B cell (primary cell): ENCODE data around the gene P2RX3. TPM values are rescaled to one million over a fixed set of nuclear protein-coding genes. Genes with fewer than 3 reads are reported as not detected.
"Not testable (repeated sequence)": the region's sequence is repeated elsewhere in the genome, so short reads cannot be mapped to it uniquely, and the experiment has no call there.

Source experiments
- ATAC-seq: fragments of 200-7000 bp; cut with Tn5 transposase; one replicate; pipeline ENCODE4 v1.10.0; 2021; ENCODE audit warnings: low read depth, mild to moderate bottlenecking, moderate number of reproducible peaks, moderate library complexity
- CTCF ChIA-PET: fragments of 350-600 bp; sonication (Branson Sonifier 250); formaldehyde crosslinking; loops from one replicate; lab custom pipeline; 2021; ENCODE audit warnings: antibody characterized with exemption, inconsistent platforms; lab: Charles Lee
- POLR2A ChIA-PET: fragments of 350-600 bp; sonication (Branson Sonifier 250); formaldehyde crosslinking; loops from one replicate; lab custom pipeline; 2021; ENCODE audit warnings: antibody characterized with exemption; lab: Charles Lee
- DNase-seq: peaks from one replicate; pipeline ENCODE4 v3.0.0; 2013
- H2AFZ ChIP-seq: 2 replicates; pipeline ENCODE4 v1.6.1; 2012; ENCODE audit warnings: mild to moderate bottlenecking, low read depth, low read length; ENCODE audit not compliant: insufficient read depth, poor library complexity, severe bottlenecking
- H3K27ac ChIP-seq, 2 donors: 1 replicate in 1 of 2; 2 replicates in 1 of 2; pipeline ENCODE4 v1.5.1; 2012 to 2013; ENCODE audit warnings: low read length in 2 of 2, mild to moderate bottlenecking in 2 of 2, moderate library complexity in 1 of 2
- H3K27me3 ChIP-seq, 4 experiments: fragments of 200-600 bp in 1 of 4; sonication (generic) in 1 of 4; replicated peaks in 1 of 4; 1 replicate in 2 of 4; 2 replicates in 2 of 4; pipeline versions ENCODE4 v1.6.1 to v1.7.0; 2013 to 2016; ENCODE audit warnings: low read length in 3 of 4, mild to moderate bottlenecking in 2 of 4, mixed read lengths in 1 of 4, moderate library complexity in 1 of 4; ENCODE audit not compliant: insufficient read depth in 4 of 4, control insufficient read depth in 3 of 4; ENCODE audit errors: control extremely low read depth in 1 of 4
- H3K36me3 ChIP-seq, 2 experiments: replicated peaks in 1 of 2; 1 replicate in 1 of 2; 2 replicates in 1 of 2; pipeline versions ENCODE4 v1.6.1 to v1.7.1; 2013; ENCODE audit warnings: low read length in 1 of 2; ENCODE audit not compliant: insufficient read depth in 2 of 2, control insufficient read depth in 1 of 2; ENCODE audit errors: control extremely low read depth in 1 of 2, extremely low read depth in 1 of 2
- H3K4me1 ChIP-seq, 2 donors: fragments of 200-600 bp in 1 of 2; sonication (generic) in 1 of 2; 1 replicate in 1 of 2; 2 replicates in 1 of 2; pipeline versions ENCODE4 v1.5.1 to v1.6.1; 2013 to 2017; ENCODE audit warnings: low read length in 2 of 2; ENCODE audit not compliant: control insufficient read depth in 2 of 2, insufficient read depth in 2 of 2
- H3K4me2 ChIP-seq: replicated peaks from 2 replicates; pipeline ENCODE3; 2012; ENCODE audit warnings: mild to moderate bottlenecking, low read depth, low read length; ENCODE audit not compliant: poor library complexity, severe bottlenecking
- H3K4me3 ChIP-seq, 5 experiments: fragments of 200-600 bp in 1 of 5; sonication (generic) in 1 of 5; 1 replicate in 3 of 5; 2 replicates in 2 of 5; pipeline versions ENCODE4 v1.5.1 to v1.7.0; 2011 to 2016; ENCODE audit warnings: low read length in 4 of 5, mild to moderate bottlenecking in 4 of 5, low read depth in 2 of 5, control low read depth in 1 of 5, moderate library complexity in 1 of 5; ENCODE audit not compliant: insufficient read depth in 1 of 5; ENCODE audit errors: control extremely low read depth in 1 of 5, extremely low read depth in 1 of 5
- H3K79me2 ChIP-seq: fragments of 200-600 bp; sonication (generic); one replicate; pipeline ENCODE4 v1.6.0; 2016; ENCODE audit warnings: low read length; ENCODE audit not compliant: control insufficient read depth, insufficient read depth
- H3K9ac ChIP-seq: fragments of 200-600 bp; sonication (generic); 2 replicates; pipeline ENCODE4 v1.6.1; 2017; ENCODE audit warnings: mild to moderate bottlenecking, low read length, moderate library complexity
- H3K9me3 ChIP-seq, 3 donors: one replicate each; pipeline versions ENCODE4 v1.6.1 to v1.7.1; 2013; ENCODE audit warnings: low read length in 2 of 3; ENCODE audit not compliant: control insufficient read depth in 2 of 3, insufficient read depth in 1 of 3; ENCODE audit errors: control extremely low read depth in 1 of 3
- H4K20me1 ChIP-seq: 2 replicates; pipeline ENCODE4 v1.6.0; 2012; ENCODE audit warnings: mild to moderate bottlenecking, low read length; ENCODE audit not compliant: insufficient read depth, control insufficient read depth, poor library complexity, severe bottlenecking
- H3K27ac Mint-ChIP-seq: one replicate; pipeline ENCODE4 v1.8.0; 2021; ENCODE audit warnings: mixed read lengths
- H3K27me3 Mint-ChIP-seq: one replicate; pipeline ENCODE4 v1.8.0; 2021; ENCODE audit warnings: mixed read lengths
- H3K4me1 Mint-ChIP-seq: one replicate; pipeline ENCODE4 v1.8.0; 2021; ENCODE audit warnings: mixed read lengths
- H3K4me3 Mint-ChIP-seq: one replicate; pipeline ENCODE4 v1.8.0; 2021; ENCODE audit warnings: mixed read lengths
- H3K9me3 Mint-ChIP-seq: one replicate; pipeline ENCODE4 v1.8.0; 2022; ENCODE audit warnings: mixed read lengths; ENCODE audit not compliant: insufficient read depth
- EZH2 ChIP-seq: IDR thresholded peaks from 2 replicates; pipeline ENCODE4 v1.6.1; 2012; ENCODE audit warnings: borderline replicate concordance, low read depth, mild to moderate bottlenecking, moderate library complexity, low read length; ENCODE audit not compliant: insufficient read depth, poor library complexity, severe bottlenecking
- WGBS: methylation state at CpG from one replicate; pipeline ENCODE4 v1.1.5; 2013; ENCODE audit warnings: missing lambda C conversion rate; ENCODE audit not compliant: insufficient coverage; 5-methylcytosine and 5-hydroxymethylcytosine counted together
- intact Hi-C: fragments of 100-400 bp; cut with micrococcal nuclease; formaldehyde crosslinking; loops from one replicate; pipeline ENCODE4 v1.10.0; 2022
- polyA plus RNA-seq: library from polyadenylated mRNA; depleted of rRNA; stranded (reverse); fragments of >200 nt; gene quantifications from 2 replicates; pipeline ENCODE4 v1.2.3, GENCODE V29; 2012
- total RNA-seq, 2 donors: library from RNA; stranded (reverse); fragments of 120-200 nt in 1 of 2; gene quantifications; 1 replicate in 1 of 2; 2 replicates in 1 of 2; pipeline versions ENCODE4 v1.2.3 to v1.2.4, GENCODE V29; 2013 to 2022
- TF ChIP-seq, protein P1 (sequence below): fragments of 200-600 bp; IDR thresholded peaks from one replicate; pipeline ENCODE4 v1.8.0; 2022; ENCODE audit warnings: antibody characterized with exemption, mild to moderate bottlenecking

P2RX3 gene
- total and polyA plus RNA-seq, 2 donors (not counting 1 experiment from before 2014, with no cell fraction given), result not detected

DNA sequence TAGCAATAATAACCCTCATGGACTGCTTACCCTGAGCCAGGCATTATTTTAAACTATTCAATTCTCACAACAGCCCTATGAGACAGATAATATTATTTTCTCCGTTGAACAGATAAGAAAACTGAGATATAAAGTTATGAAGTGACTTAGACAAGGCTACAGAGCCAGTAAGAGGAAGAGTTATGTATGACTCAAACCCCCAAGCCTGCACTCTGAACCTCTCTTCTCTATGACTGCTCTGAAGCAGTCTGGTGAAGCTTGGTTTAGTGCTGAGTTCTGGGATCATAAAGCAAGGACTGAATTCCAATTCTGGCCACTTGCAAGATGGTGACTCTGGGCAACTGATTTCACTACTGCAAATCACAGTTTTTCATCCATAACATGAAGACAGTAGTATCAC is 47.9 kb upstream of the P2RX3 start:
- H3K9me3 ChIP-seq, result no peaks in the 10 kb centered on the region
- H2AFZ ChIP-seq, result no peak overlapping the region
- H3K4me1 Mint-ChIP-seq, result no peaks in the 10 kb centered on the region
- H3K4me3 ChIP-seq, result no peak overlapping the region
- H4K20me1 ChIP-seq, result no peaks in the 10 kb centered on the region
- H3K4me1 ChIP-seq, result no peaks in the 10 kb centered on the region
- TF ChIP-seq, protein P1, sequence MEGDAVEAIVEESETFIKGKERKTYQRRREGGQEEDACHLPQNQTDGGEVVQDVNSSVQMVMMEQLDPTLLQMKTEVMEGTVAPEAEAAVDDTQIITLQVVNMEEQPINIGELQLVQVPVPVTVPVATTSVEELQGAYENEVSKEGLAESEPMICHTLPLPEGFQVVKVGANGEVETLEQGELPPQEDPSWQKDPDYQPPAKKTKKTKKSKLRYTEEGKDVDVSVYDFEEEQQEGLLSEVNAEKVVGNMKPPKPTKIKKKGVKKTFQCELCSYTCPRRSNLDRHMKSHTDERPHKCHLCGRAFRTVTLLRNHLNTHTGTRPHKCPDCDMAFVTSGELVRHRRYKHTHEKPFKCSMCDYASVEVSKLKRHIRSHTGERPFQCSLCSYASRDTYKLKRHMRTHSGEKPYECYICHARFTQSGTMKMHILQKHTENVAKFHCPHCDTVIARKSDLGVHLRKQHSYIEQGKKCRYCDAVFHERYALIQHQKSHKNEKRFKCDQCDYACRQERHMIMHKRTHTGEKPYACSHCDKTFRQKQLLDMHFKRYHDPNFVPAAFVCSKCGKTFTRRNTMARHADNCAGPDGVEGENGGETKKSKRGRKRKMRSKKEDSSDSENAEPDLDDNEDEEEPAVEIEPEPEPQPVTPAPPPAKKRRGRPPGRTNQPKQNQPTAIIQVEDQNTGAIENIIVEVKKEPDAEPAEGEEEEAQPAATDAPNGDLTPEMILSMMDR, result no peak
- no peak for TF ChIP-seq EZH2
- ChIA-PET CTCF (no interaction called here), POLR2A (no interaction called here)
- no peak overlapping the region for H3K4me2 ChIP-seq
- no peaks in the 10 kb centered on the region for H3K36me3 ChIP-seq
- H3K27me3 ChIP-seq, result peaks cover 0 to 14% (median 4%) of the 10 kb centered on the region in 4 experiments
- no peaks in the 10 kb centered on the region for H3K79me2 ChIP-seq
- intact Hi-C loops, result no loop called here
- WGBS, result no CpG with 5 or more reads among the region's 1 CpG
- no peaks in the 10 kb centered on the region for H3K9me3 Mint-ChIP-seq
- peaks cover 26% of the 10 kb centered on the region for H3K27me3 Mint-ChIP-seq
- H3K27ac ChIP-seq, result no peak overlapping the region
- H3K4me3 Mint-ChIP-seq, result no peak overlapping the region
- ATAC-seq, result no peak
- H3K27ac Mint-ChIP-seq, result no peak overlapping the region
- no peak overlapping the region for H3K9ac ChIP-seq
- no peak for DNase-seq

DNA sequence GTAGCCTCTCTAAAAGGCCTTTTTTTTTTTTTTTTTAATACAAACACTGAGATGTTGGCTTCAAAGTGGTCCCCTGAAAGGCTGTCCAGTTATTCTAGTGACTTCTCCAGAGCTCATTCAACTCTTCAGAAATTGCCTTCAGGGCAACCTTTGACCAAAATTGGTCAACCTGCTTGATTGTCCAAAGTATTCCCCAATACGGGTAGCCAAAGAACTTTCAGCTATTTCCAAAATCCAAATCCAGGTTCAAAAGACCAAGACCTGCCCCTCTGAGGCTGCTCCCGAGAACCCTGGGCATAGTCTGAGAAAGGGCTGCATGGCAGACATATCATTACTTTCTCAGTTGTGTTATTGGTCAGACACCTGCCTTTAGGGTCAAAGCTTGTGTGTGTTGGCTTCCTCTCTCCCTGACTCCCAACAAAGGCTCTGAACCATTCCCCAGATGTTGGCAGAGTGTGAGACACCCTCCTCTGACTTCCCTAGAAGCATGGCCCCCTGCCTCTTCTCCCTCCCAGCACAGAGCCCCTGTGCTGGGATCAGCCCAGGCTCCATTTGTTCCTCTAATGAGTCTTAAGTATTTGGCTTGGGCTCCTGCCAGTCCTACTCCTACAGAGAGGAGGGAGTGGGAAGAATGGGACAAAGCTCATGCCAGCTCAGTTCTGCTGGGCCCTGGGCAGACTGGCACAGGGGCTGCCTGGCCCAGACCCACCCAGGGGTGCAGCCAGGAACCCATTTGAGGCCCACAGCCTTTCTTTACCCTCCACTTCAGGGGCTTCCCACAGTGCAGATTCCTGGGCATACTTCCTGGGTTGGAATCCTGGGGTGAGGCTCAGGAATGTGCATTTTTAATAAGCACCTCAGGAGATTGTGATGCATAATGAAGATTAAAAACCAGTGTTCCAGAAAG is 43.7 kb upstream of the P2RX3 start:
- no peaks in the 10 kb centered on the region for H3K36me3 ChIP-seq
- ATAC-seq (no peak), DNase-seq (no peak)
- H3K27me3 ChIP-seq, result no peaks in the 10 kb centered on the region
- H3K9ac ChIP-seq, result no peak overlapping the region
- peaks cover 0 to 19% (median 7%) of the 10 kb centered on the region in 3 donors for H3K9me3 ChIP-seq
- H3K4me1 ChIP-seq, result no peaks in the 10 kb centered on the region
- 83% methylated on average over 2 of the region's 2 CpGs for WGBS
- CTCF ChIA-PET, result no interaction called here
- Mint-ChIP-seq H3K4me3 (no peak overlapping the region), H3K9me3 (peaks cover 2% of the 10 kb centered on the region), H3K27ac (no peak overlapping the region), H3K4me1 (no peaks in the 10 kb centered on the region), H3K27me3 (peaks cover 13% of the 10 kb centered on the region)
- POLR2A ChIA-PET, result no interaction called here
- intact Hi-C loops, result no loop called here
- no peak overlapping the region for H3K4me3 ChIP-seq
- H3K27ac ChIP-seq, result no peak overlapping the region
- no peak for TF ChIP-seq EZH2
- TF ChIP-seq, protein P1, result no peak
- H3K79me2 ChIP-seq, result no peaks in the 10 kb centered on the region
- no peaks in the 10 kb centered on the region for H4K20me1 ChIP-seq
- no peak overlapping the region for H2AFZ ChIP-seq
- H3K4me2 ChIP-seq, result no peak overlapping the region

DNA sequence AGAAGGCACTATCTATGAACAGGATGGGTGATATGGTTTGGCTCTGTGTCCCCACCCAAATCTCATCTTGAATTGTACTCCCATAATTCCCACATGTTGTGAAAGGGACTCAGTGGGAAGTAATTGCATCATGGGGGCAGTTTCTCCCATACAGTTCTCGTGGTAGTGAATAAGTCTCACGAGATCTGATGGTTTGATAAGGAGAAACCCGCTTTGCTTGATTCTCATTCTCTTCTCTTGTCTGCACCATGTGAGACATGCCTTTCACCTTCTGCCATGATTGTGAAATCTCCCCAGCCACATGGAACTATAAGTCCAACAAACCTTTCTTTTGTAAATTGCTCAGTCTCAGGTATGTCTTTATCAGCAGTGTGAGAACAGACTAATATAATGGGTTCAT is 41.9 kb upstream of the P2RX3 start:
- H3K27ac ChIP-seq, H3K4me1 Mint-ChIP-seq, H3K27ac Mint-ChIP-seq, POLR2A ChIA-PET, ATAC-seq, H3K4me3 Mint-ChIP-seq, H3K79me2 ChIP-seq, H3K27me3 ChIP-seq, CTCF ChIA-PET, H3K36me3 ChIP-seq, H3K4me3 ChIP-seq, DNase-seq, H3K9ac ChIP-seq, H3K4me1 ChIP-seq, intact Hi-C loops, H4K20me1 ChIP-seq, H3K9me3 Mint-ChIP-seq, H3K4me2 ChIP-seq, H2AFZ ChIP-seq, H3K27me3 Mint-ChIP-seq: not testable (repeated sequence)
- H3K9me3 ChIP-seq, result peaks cover 0 to 32% (median 12%) of the 10 kb centered on the region in 3 donors
- no CpG with 5 or more reads among the region's 3 CpGs for WGBS
